PC-3 (cell line): ENCODE results near the gene MAPKBP1. TPM values are rescaled to one million over a fixed set of nuclear protein-coding genes. Genes with fewer than 3 reads are reported as not detected.

Experiments
- ATAC-seq: fragments of 200-7000 bp; cut with Tn5 transposase; 2 replicates; pipeline ENCODE4 v1.9.1; 2020; ENCODE audit warnings: mild to moderate bottlenecking, moderate library complexity
- BruUV-seq: library from RNA; stranded (reverse); fragments of 400-500 nt; replicated peaks from 2 replicates; lab custom pipeline; 2021; lab: Mats Ljungman, UMichigan
- CTCF ChIA-PET: fragments of 300-600 bp; sonication (Branson Sonifier 250); formaldehyde crosslinking; loops from one replicate; lab custom pipeline; 2022; ENCODE audit warnings: antibody characterized with exemption; lab: Charles Lee
- POLR2A ChIA-PET: fragments of 300-600 bp; sonication (Branson Sonifier 250); formaldehyde crosslinking; loops from one replicate; lab custom pipeline; 2022; ENCODE audit warnings: antibody characterized with exemption; ENCODE audit not compliant: unreplicated experiment; lab: Charles Lee
- DNase-seq: peaks from one replicate; pipeline ENCODE4 v3.0.0-alpha.2; 2015
- H2AFZ ChIP-seq: fragments of 300-600 bp; sonication (generic); 2 replicates; pipeline ENCODE4 v1.6.0; 2016; ENCODE audit warnings: antibody characterized with exemption, low read length
- H3F3A ChIP-seq: fragments of 300-600 bp; sonication (generic); one replicate; pipeline ENCODE4 v1.6.0; 2017; ENCODE audit warnings: antibody characterized with exemption, low read length, control low read depth, mild to moderate bottlenecking; ENCODE audit not compliant: unreplicated experiment
- H3K27ac ChIP-seq: fragments of 300-600 bp; sonication (generic); 2 replicates; pipeline ENCODE4 v1.5.1; 2016; ENCODE audit warnings: mild to moderate bottlenecking, low read length
- H3K27me3 ChIP-seq: fragments of 300-600 bp; sonication (generic); 2 replicates; pipeline ENCODE4 v1.6.1; 2016; ENCODE audit warnings: low read length, mixed read lengths
- H3K36me3 ChIP-seq: fragments of 300-600 bp; sonication (generic); 2 replicates; pipeline ENCODE4 v1.6.1; 2016; ENCODE audit warnings: low read depth, mixed run types, low read length, mixed read lengths
- H3K4me1 ChIP-seq: fragments of 300-600 bp; sonication (generic); 2 replicates; pipeline ENCODE4 v1.5.1; 2016; ENCODE audit warnings: low read length; ENCODE audit not compliant: insufficient read depth
- H3K4me2 ChIP-seq: fragments of 300-600 bp; sonication (generic); 2 replicates; pipeline ENCODE4 v1.6.0; 2016; ENCODE audit warnings: low read length
- H3K4me3 ChIP-seq: fragments of 300-600 bp; sonication (generic); 2 replicates; pipeline ENCODE4 v1.5.1; 2016; ENCODE audit warnings: mild to moderate bottlenecking, low read length, mixed read lengths
- H3K79me2 ChIP-seq: fragments of 300-600 bp; sonication (generic); 2 replicates; pipeline ENCODE4 v1.6.1; 2017; ENCODE audit warnings: low read length, mixed read lengths
- H3K9ac ChIP-seq: fragments of 300-600 bp; sonication (generic); 2 replicates; pipeline ENCODE4 v1.6.0; 2016; ENCODE audit warnings: mild to moderate bottlenecking, low read length
- H3K9me2 ChIP-seq: fragments of 300-600 bp; sonication (generic); replicated peaks from 2 replicates; pipeline ENCODE4 v1.6.1; 2016; ENCODE audit warnings: mixed run types, low read length, mixed read lengths
- H3K9me3 ChIP-seq: fragments of 300-600 bp; sonication (generic); 2 replicates; pipeline ENCODE4 v1.6.1; 2016; ENCODE audit warnings: low read length, mixed read lengths
- H4K20me1 ChIP-seq: fragments of 300-600 bp; sonication (generic); 2 replicates; pipeline ENCODE4 v1.6.1; 2016; ENCODE audit warnings: low read length, mixed read lengths
- CTCF ChIP-seq: fragments of 300-600 bp; sonication (generic); conservative IDR thresholded peaks from 2 replicates; pipeline ENCODE4 v1.5.1; 2017; ENCODE audit warnings: antibody characterized with exemption, low read depth, mild to moderate bottlenecking, low read length
- EZH2 ChIP-seq: fragments of 300-600 bp; sonication (generic); IDR thresholded peaks from one replicate; pipeline ENCODE4 v1.6.1; 2017; ENCODE audit warnings: antibody characterized with exemption, mild to moderate bottlenecking, low read length; ENCODE audit not compliant: unreplicated experiment
- EZH2phosphoT487 ChIP-seq: fragments of 300-600 bp; sonication (generic); IDR thresholded peaks from 2 replicates; pipeline ENCODE4 v1.6.1; 2018; ENCODE audit warnings: mild to moderate bottlenecking, antibody characterized with exemption, low read length, borderline replicate concordance
- intact Hi-C: fragments of 100-400 bp; cut with micrococcal nuclease; formaldehyde crosslinking; loops from 2 replicates; pipeline ENCODE4 v1.9.0; 2023
- total RNA-seq: library from RNA; depleted of rRNA; stranded (reverse); fragments of >200 nt; gene quantifications from 2 replicates; pipeline ENCODE4 v1.2.3, GENCODE V29; 2014

The MAPKBP1 gene
- total RNA-seq, 1 experiment from 2014 or later, result 29.1 TPM

- Histone ChIP-seq H3K36me3 (no peaks in the 10 kb centered on the region), H3K9ac (no peak overlapping the region), H3K9me3 (no peaks in the 10 kb centered on the region), H3K27ac (no peak overlapping the region), H3K79me2 (0 out of 2 replicates have a peak, but pooled peaks cover 7% of the 10 kb centered on the region), H3K4me3 (no peak overlapping the region), H3K9me2 (no peaks in the 10 kb centered on the region), H4K20me1 (no peaks in the 10 kb centered on the region), H3K27me3 (no peaks in the 10 kb centered on the region), H2AFZ (no peak overlapping the region), H3F3A (peaks cover 5% of the 10 kb centered on the region), H3K4me2 (no peak overlapping the region), H3K4me1 (peaks cover 35% of the 10 kb centered on the region)
- peak; percentile 75 for DNase-seq
- no peak for TF ChIP-seq EZH2
- no peak for TF ChIP-seq EZH2phosphoT487
- TF ChIP-seq CTCF, result peak; percentile 48
- POLR2A ChIA-PET, result interaction anchor here (0.6 kb wide), 1 partner anchor 18 kb away, joined by 3 read pairs; no protein-coding TSS in a partner anchor
- CTCF ChIA-PET, result interaction anchor here (2.5 kb wide), 1 partner anchor 33 kb away, joined by 15 read pairs; the partner anchor contains the start of gene MAPKBP1
- no TSS peak for BruUV-seq
- intact Hi-C loops, result no loop called here
- ATAC-seq, result no peak
Observed at GRCh38 chr15:41806291-41807181, 32.3 kb downstream of the MAPKBP1 start.

DNA sequence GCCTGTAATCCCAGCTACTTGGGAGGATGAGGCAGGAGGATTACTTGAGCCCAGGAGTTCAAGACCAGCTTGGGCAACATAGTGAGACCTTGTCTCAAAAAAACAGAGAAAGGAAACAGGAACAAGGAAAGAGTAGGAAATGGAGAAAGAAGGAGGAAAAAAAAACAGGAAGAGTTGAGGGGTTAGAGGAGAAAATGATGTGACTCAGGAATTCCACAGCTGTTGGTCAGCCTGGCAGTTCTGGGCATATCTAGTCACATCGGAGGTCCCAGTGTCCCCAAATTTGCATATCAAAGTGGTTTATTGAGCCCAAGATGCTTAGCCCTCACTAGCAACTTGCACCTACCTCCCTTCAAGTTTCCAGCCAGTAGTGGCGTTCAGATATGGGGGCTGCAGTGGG is 34.8 kb downstream of the MAPKBP1 start:
- H3K27me3 ChIP-seq, result no peaks in the 10 kb centered on the region
- TF ChIP-seq CTCF (no peak), EZH2 (no peak), EZH2phosphoT487 (no peak)
- H3K36me3 ChIP-seq, result peaks cover 6% of the 10 kb centered on the region; the same call in 1 of the 2 replicates
- H3K4me1 ChIP-seq, result peaks cover 21% of the 10 kb centered on the region
- no peaks in the 10 kb centered on the region for H3K9me2 ChIP-seq
- POLR2A ChIA-PET, result interaction anchor here (0.5 kb wide), 1 partner anchor 349 kb away, joined by 15 read pairs; no protein-coding TSS in a partner anchor
- H3K79me2 ChIP-seq, result no peaks in the 10 kb centered on the region
- peak; percentile 64 for DNase-seq
- H3F3A ChIP-seq, result no peaks in the 10 kb centered on the region
- H2AFZ ChIP-seq, result no peak overlapping the region
- intact Hi-C loops, result no loop called here
- H3K9ac ChIP-seq, result no peak overlapping the region
- H3K4me3 ChIP-seq, result no peak overlapping the region
- H3K9me3 ChIP-seq, result no peaks in the 10 kb centered on the region
- CTCF ChIA-PET, result interaction anchor here (0.6 to 4.0 kb wide), 2 partner anchors 35 to 221 kb away, joined by 4 to 76 read pairs; partner anchors contain the start of gene MAPKBP1
- H3K27ac ChIP-seq, result no peak overlapping the region
- BruUV-seq, result no TSS peak
- H3K4me2 ChIP-seq, result peak overlapping the region; percentile 43; the same call in 1 of the 2 replicates
- peak; percentile 35; the same call in 1 of the 2 replicates for ATAC-seq
- no peaks in the 10 kb centered on the region for H4K20me1 ChIP-seq
